SKM-1 treated with dmso at 0.1 percent for 144 hours (cell line): ENCODE measurements around the gene CCDC74B.
"Not testable (repeated sequence)": the region's sequence is repeated elsewhere in the genome, so short reads cannot be mapped to it uniquely, and the experiment has no call there.

ENCODE experiments used
- DNase-seq: peaks from one replicate; lab custom pipeline; 2025; ENCODE audit not compliant: unreplicated experiment; lab: John Stamatoyannopoulos, UW

The CCDC74B gene

DNA sequence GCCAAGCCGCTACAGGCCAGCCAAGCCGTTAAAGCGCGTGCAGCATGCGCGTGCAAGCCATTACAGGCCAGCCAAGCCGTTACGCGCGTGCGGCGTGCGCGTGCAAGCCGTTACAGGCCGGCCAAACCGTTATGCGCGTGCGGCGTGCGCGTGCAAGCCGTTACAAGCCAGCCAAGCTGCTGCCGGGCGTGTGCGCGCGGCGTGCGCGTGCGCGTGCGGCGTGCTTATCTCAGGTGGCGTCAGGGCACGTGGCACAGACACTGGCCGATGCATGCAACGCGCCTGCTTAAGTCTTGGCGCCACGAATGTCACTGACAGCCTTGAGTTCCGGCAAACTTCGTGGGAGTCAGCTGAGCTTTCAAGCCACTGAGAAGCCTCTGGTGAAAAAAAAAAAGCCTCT, 24.0 kb downstream of the CCDC74B start:
- DNase-seq: not testable (repeated sequence)

DNA sequence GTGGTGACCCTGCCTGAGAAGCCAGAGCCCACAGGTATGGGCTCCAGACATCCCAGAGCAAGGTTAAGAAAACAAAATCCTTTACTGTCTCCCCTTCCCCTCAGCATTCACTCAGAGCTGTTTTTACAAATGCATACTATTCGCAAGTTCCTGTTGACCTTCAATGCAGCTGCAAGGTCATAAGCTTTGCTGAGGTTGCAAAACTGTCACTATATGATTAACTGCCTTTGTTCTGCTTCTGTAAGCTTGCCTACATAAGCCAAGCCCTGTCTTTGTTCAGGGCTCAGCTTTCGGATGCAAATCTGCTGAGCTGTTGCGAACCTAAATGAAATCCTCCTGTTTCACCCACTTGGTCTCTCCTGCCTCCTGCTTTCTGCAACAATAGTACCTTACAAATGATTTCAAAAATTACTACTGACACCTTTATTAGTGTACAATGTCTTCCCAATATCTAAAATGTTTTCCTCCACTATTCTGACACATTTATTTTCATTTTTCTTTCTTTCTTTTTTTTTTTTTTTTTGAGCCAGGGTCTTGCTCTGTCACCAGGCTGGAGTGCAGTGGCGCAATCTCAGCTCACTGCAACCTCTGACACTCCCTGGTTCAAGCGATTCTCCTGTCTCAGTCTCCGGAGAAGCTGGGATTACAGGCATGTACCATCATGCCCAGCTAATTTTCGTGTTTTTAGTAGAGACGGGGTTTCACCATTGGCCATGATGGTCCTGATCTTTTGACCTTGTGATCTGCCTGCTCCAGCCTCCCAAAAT, 42.1 kb downstream of the CCDC74B start:
- DNase-seq: not testable (repeated sequence)
